Glutamatergic neuron (in vitro differentiated cells): ENCODE data around the gene RGL1. TPM values are rescaled to one million over a fixed set of nuclear protein-coding genes. Genes with fewer than 3 reads are reported as not detected.

Experiments used
- DNase-seq: peaks from one replicate; pipeline ENCODE4 v3.0.0; 2022
- H3K27ac Mint-ChIP-seq: one replicate; pipeline ENCODE4 v1.8.0; 2020; ENCODE audit warnings: mild to moderate bottlenecking, mixed read lengths, inconsistent platforms; ENCODE audit not compliant: unreplicated experiment
- H3K27me3 Mint-ChIP-seq: one replicate; pipeline ENCODE4 v1.8.0; 2020; ENCODE audit warnings: mild to moderate bottlenecking, moderate library complexity, mixed read lengths, inconsistent platforms; ENCODE audit not compliant: unreplicated experiment
- H3K36me3 Mint-ChIP-seq: one replicate; pipeline ENCODE4 v1.8.0; 2020; ENCODE audit warnings: mild to moderate bottlenecking, mixed read lengths, inconsistent platforms; ENCODE audit not compliant: unreplicated experiment
- H3K4me1 Mint-ChIP-seq: one replicate; pipeline ENCODE4 v1.8.0; 2020; ENCODE audit warnings: mild to moderate bottlenecking, low read depth, mixed read lengths, inconsistent platforms; ENCODE audit not compliant: unreplicated experiment
- H3K4me3 Mint-ChIP-seq: one replicate; pipeline ENCODE4 v1.8.0; 2020; ENCODE audit warnings: mild to moderate bottlenecking, mixed read lengths, inconsistent platforms; ENCODE audit not compliant: unreplicated experiment
- H3K9me3 Mint-ChIP-seq: one replicate; pipeline ENCODE4 v1.8.0; 2020; ENCODE audit warnings: mild to moderate bottlenecking, moderate library complexity, mixed read lengths, inconsistent platforms; ENCODE audit not compliant: unreplicated experiment
- total RNA-seq: library from RNA; stranded (reverse); fragmentation: NEBNext Ultra II Directional; extraction: Animal tissue kit (Norgen Biotek cat#: 25700); gene quantifications from one replicate; pipeline ENCODE4 v1.2.1, GENCODE V29; 2021; ENCODE audit not compliant: unreplicated experiment
- TF ChIP-seq, protein P1 (sequence below): fragments of 200-600 bp; sonication (generic); IDR thresholded peaks from one replicate; pipeline ENCODE4 v1.5.0; 2021; ENCODE audit not compliant: partially characterized antibody, unreplicated experiment

Gene RGL1
- total RNA-seq, 1 donor from 2014 or later, result 4.9 TPM

DNA sequence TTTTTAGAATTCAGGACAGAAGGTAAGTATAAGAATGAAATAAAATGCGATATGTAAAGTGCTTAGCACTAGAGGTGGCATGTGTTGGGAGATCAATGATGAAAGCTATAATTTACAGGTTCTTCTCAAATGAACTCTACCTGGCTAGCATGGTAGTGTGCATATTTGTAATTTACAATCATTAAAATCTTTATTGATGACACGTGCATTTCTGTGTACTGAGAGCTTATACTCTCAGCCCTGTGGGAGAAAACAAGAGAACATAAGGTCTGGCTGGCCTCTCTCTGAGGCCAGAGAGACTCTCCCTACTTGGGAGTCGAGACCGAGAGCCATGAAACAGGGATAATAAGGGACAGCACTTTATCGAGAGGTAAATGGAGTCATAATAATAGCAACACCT is 156.2 kb downstream of the RGL1 start:
- peaks cover 2% of the 10 kb centered on the region for H3K27me3 Mint-ChIP-seq
- no peaks in the 10 kb centered on the region for H3K4me1 Mint-ChIP-seq
- no peak for DNase-seq
- TF ChIP-seq, protein P1, sequence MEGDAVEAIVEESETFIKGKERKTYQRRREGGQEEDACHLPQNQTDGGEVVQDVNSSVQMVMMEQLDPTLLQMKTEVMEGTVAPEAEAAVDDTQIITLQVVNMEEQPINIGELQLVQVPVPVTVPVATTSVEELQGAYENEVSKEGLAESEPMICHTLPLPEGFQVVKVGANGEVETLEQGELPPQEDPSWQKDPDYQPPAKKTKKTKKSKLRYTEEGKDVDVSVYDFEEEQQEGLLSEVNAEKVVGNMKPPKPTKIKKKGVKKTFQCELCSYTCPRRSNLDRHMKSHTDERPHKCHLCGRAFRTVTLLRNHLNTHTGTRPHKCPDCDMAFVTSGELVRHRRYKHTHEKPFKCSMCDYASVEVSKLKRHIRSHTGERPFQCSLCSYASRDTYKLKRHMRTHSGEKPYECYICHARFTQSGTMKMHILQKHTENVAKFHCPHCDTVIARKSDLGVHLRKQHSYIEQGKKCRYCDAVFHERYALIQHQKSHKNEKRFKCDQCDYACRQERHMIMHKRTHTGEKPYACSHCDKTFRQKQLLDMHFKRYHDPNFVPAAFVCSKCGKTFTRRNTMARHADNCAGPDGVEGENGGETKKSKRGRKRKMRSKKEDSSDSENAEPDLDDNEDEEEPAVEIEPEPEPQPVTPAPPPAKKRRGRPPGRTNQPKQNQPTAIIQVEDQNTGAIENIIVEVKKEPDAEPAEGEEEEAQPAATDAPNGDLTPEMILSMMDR, result no peak
- peaks cover 1% of the 10 kb centered on the region for H3K9me3 Mint-ChIP-seq
- no peak overlapping the region for H3K4me3 Mint-ChIP-seq
- no peaks in the 10 kb centered on the region for H3K36me3 Mint-ChIP-seq
- H3K27ac Mint-ChIP-seq, result no peak overlapping the region

GRCh38 chr1:183962903-183963302 is 158.0 kb downstream of the RGL1 start:
- Mint-ChIP-seq H3K36me3 (no peaks in the 10 kb centered on the region), H3K9me3 (peaks cover 1% of the 10 kb centered on the region), H3K27me3 (peaks cover 2% of the 10 kb centered on the region), H3K27ac (no peak overlapping the region), H3K4me1 (no peaks in the 10 kb centered on the region), H3K4me3 (no peak overlapping the region)
- no peak for DNase-seq
- TF ChIP-seq, protein P1, result no peak

DNA sequence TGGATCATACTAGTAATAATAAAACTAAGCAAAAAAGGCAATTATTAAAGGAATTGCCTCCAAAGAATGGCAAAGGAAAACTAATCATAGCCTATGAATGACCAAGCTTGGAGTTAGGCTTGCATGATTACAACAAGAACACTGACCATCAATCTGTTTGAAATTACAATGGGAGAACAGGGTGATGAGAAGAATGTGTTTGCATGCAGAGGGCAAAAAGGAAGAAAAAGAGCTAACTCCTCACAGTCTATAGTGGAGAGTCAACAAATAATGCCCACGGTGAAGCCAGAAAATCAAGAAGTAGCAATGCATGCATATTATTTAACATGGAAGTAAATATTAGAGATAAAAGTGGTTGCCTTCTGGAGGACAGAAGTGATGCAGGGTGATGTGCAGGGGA is 160.8 kb downstream of the RGL1 start:
- TF ChIP-seq, protein P1, result no peak
- Mint-ChIP-seq H3K27ac (no peak overlapping the region), H3K27me3 (peaks cover 2% of the 10 kb centered on the region), H3K9me3 (peaks cover 1% of the 10 kb centered on the region), H3K4me1 (no peaks in the 10 kb centered on the region), H3K4me3 (no peak overlapping the region), H3K36me3 (no peaks in the 10 kb centered on the region)
- no peak for DNase-seq

GRCh38 chr1:183966487-183966886 is 161.6 kb downstream of the RGL1 start:
- no peaks in the 10 kb centered on the region for H3K36me3 Mint-ChIP-seq
- TF ChIP-seq, protein P1, result no peak
- no peak for DNase-seq
- H3K4me1 Mint-ChIP-seq, result no peaks in the 10 kb centered on the region
- peaks cover 1% of the 10 kb centered on the region for H3K9me3 Mint-ChIP-seq
- H3K4me3 Mint-ChIP-seq, result no peak overlapping the region
- no peak overlapping the region for H3K27ac Mint-ChIP-seq
- peaks cover 2% of the 10 kb centered on the region for H3K27me3 Mint-ChIP-seq

- TF ChIP-seq, protein P1, result no peak
- Mint-ChIP-seq H3K9me3 (peaks cover 1% of the 10 kb centered on the region), H3K4me3 (no peak overlapping the region), H3K27ac (no peak overlapping the region), H3K4me1 (no peaks in the 10 kb centered on the region), H3K27me3 (peaks cover under 1% of the 10 kb centered on the region), H3K36me3 (no peaks in the 10 kb centered on the region)
- no peak for DNase-seq
Observed at GRCh38 chr1:183967914-183968313, 163.0 kb downstream of the RGL1 start.
